ENCODE results near the gene MYL5. TPM values are rescaled to one million over a fixed set of nuclear protein-coding genes. Genes with fewer than 3 reads are reported as not detected.

MYL5 gene
- total RNA-seq, 1 donor from 2014 or later, result 22.6 TPM

- Mint-ChIP-seq H3K27ac (no peak overlapping the region), H3K9me3 (ENCODE audit: low read depth) (no peaks in the 10 kb centered on the region), H3K27me3 (no peaks in the 10 kb centered on the region), H3K4me1 (ENCODE audit: low read depth) (no peaks in the 10 kb centered on the region), H3K4me3 (ENCODE audit: low read depth) (peak overlapping the region; percentile 47), H3K36me3 (ENCODE audit: insufficient read depth) (no peaks in the 10 kb centered on the region)
- TF ChIP-seq CTCF (IDR thresholded peaks at IDR 0.05; ENCODE audit: unreplicated experiment), result no peak
- DNase-seq (ENCODE audit: low spot score, unreplicated experiment), result no peak
Measured at GRCh38 chr4:680928-681645, 6.7 kb downstream of the MYL5 start.

GRCh38 chr4:681736-682451, 7.6 kb downstream of the MYL5 start:
- Mint-ChIP-seq H3K27me3 (no peaks in the 10 kb centered on the region), H3K27ac (no peak overlapping the region), H3K4me3 (ENCODE audit: low read depth) (peak overlapping the region; percentile 51), H3K36me3 (ENCODE audit: insufficient read depth) (no peaks in the 10 kb centered on the region), H3K9me3 (ENCODE audit: low read depth) (no peaks in the 10 kb centered on the region), H3K4me1 (ENCODE audit: low read depth) (no peaks in the 10 kb centered on the region)
- no peak for DNase-seq (ENCODE audit: low spot score, unreplicated experiment)
- no peak for TF ChIP-seq CTCF (IDR thresholded peaks at IDR 0.05; ENCODE audit: unreplicated experiment)

GRCh38 chr4:682490-683172, 8.3 kb downstream of the MYL5 start:
- no peak for DNase-seq (ENCODE audit: low spot score, unreplicated experiment)
- Mint-ChIP-seq H3K27ac (no peak overlapping the region), H3K9me3 (ENCODE audit: low read depth) (no peaks in the 10 kb centered on the region), H3K27me3 (no peaks in the 10 kb centered on the region), H3K36me3 (ENCODE audit: insufficient read depth) (no peaks in the 10 kb centered on the region), H3K4me1 (ENCODE audit: low read depth) (peaks cover 1% of the 10 kb centered on the region), H3K4me3 (ENCODE audit: low read depth) (no peak overlapping the region)
- TF ChIP-seq CTCF (IDR thresholded peaks at IDR 0.05; ENCODE audit: unreplicated experiment), result no peak

GRCh38 chr4:683247-683897, 9.0 kb downstream of the MYL5 start:
- DNase-seq (ENCODE audit: low spot score, unreplicated experiment), result no peak
- Mint-ChIP-seq H3K27me3 (no peaks in the 10 kb centered on the region), H3K36me3 (ENCODE audit: insufficient read depth) (no peaks in the 10 kb centered on the region), H3K4me1 (ENCODE audit: low read depth) (peaks cover 2% of the 10 kb centered on the region), H3K9me3 (ENCODE audit: low read depth) (no peaks in the 10 kb centered on the region), H3K27ac (no peak overlapping the region), H3K4me3 (ENCODE audit: low read depth) (no peak overlapping the region)
- TF ChIP-seq CTCF (IDR thresholded peaks at IDR 0.05; ENCODE audit: unreplicated experiment), result no peak

Data from progenitor cell of endocrine pancreas (in vitro differentiated cells).